K562 (cell line): Measurements from ENCODE around the gene ASCC2. TPM values are rescaled to one million over a fixed set of nuclear protein-coding genes. Genes with fewer than 3 reads are reported as not detected.

Experiments used
- ATAC-seq: fragments of 200-7000 bp; cut with Tn5 transposase; 3 replicates; pipeline ENCODE4 v1.9.1; 2020; ENCODE audit warnings: moderate library complexity
- BruUV-seq: library from RNA; stranded (reverse); fragments of 400-500 nt; replicated peaks from 2 replicates; lab custom pipeline; 2021; lab: Mats Ljungman, UMichigan
- CTCF ChIA-PET: fragments of 300-600 bp; formaldehyde crosslinking; extraction: SDS; loops from one replicate; lab custom pipeline; 2021; ENCODE audit warnings: low intra/inter-chr PET ratio; lab: Yijun Ruan, JAX
- POLR2A ChIA-PET: fragments of 300-600, 350-650 bp; sonication (Branson Sonifier 250); formaldehyde crosslinking; extraction: SDS; loops from one replicate; lab custom pipeline; 2021; ENCODE audit warnings: antibody characterized with exemption, inconsistent platforms; lab: Yijun Ruan, JAX
- DNase-seq, 4 experiments: peaks; one replicate each; pipeline versions ENCODE4 v3.0.0 to v3.0.0-alpha.2; 2011 to 2018; ENCODE audit warnings: low spot score in 3 of 4, mixed read lengths in 3 of 4; ENCODE audit errors: extremely low read depth in 1 of 4
- FAIRE-seq: peaks from 2 replicates; lab custom pipeline; 2011; peaks lifted over from hg19 to GRCh38; lab: Jason Lieb, UNC
- H2AFZ ChIP-seq: 2 replicates; pipeline ENCODE4 v1.6.0; 2011; ENCODE audit warnings: low read depth, low read length, control low read depth, inconsistent platforms
- H3K27ac ChIP-seq: fragments of 200-600 bp; 3 replicates; pipeline ENCODE4 v1.8.0; 2011; ENCODE audit warnings: low read depth, mild to moderate bottlenecking, control low read depth, inconsistent platforms, low read length, moderate library complexity, mixed read lengths; ENCODE audit errors: extremely low read depth
- H3K27me3 ChIP-seq, 2 experiments: fragments of 300-600 bp in 1 of 2; 2 replicates in 1 of 2; 3 replicates in 1 of 2; pipeline versions ENCODE4 v1.6.0 to v1.8.0; 2011; ENCODE audit warnings: inconsistent platforms in 2 of 2, low read length in 2 of 2, mild to moderate bottlenecking in 1 of 2, mixed read lengths in 1 of 2, moderate library complexity in 1 of 2; ENCODE audit not compliant: control insufficient read depth in 2 of 2, insufficient read depth in 2 of 2
- H3K36me3 ChIP-seq: fragments of 300-600 bp; 3 replicates; pipeline ENCODE4 v1.8.0; 2011; ENCODE audit warnings: mild to moderate bottlenecking, low read length, inconsistent platforms; ENCODE audit not compliant: control insufficient read depth, insufficient read depth
- H3K4me1 ChIP-seq, 2 experiments: fragments of 200-600 bp in 1 of 2; replicated peaks in 1 of 2; 2 replicates in 1 of 2; 3 replicates in 1 of 2; pipeline versions ENCODE4 v1.5.1 to v1.8.0; 2011; ENCODE audit warnings: inconsistent platforms in 2 of 2, low read length in 2 of 2, mild to moderate bottlenecking in 1 of 2, mixed read lengths in 1 of 2, moderate library complexity in 1 of 2; ENCODE audit not compliant: control insufficient read depth in 2 of 2, insufficient read depth in 2 of 2
- H3K4me2 ChIP-seq: 2 replicates; pipeline ENCODE4 v1.6.1; 2011; ENCODE audit warnings: low read length, control low read depth, inconsistent platforms, mixed read lengths; ENCODE audit not compliant: insufficient read depth
- H3K4me3 ChIP-seq: fragments of 200-600 bp; sonication (generic), shearing (Covaris generic); 2 replicates; pipeline ENCODE4 v1.5.1; 2016; ENCODE audit warnings: control low read depth, inconsistent platforms
- H3K79me2 ChIP-seq: fragments of 200-600 bp; 3 replicates; pipeline ENCODE4 v1.8.0; 2011; ENCODE audit warnings: low read length, inconsistent platforms; ENCODE audit not compliant: control insufficient read depth, insufficient read depth
- H3K9ac ChIP-seq, 2 experiments: 2 replicates each; pipeline versions ENCODE4 v1.6.0 to v1.6.1; 2011; ENCODE audit warnings: low read depth in 2 of 2, low read length in 2 of 2, control low read depth in 1 of 2, inconsistent platforms in 1 of 2, mild to moderate bottlenecking in 1 of 2, mixed read lengths in 1 of 2; ENCODE audit not compliant: insufficient read depth in 1 of 2
- H3K9me1 ChIP-seq: one replicate; pipeline ENCODE4 v1.6.0; 2011; ENCODE audit warnings: inconsistent platforms, mild to moderate bottlenecking, low read length, moderate library complexity; ENCODE audit not compliant: control insufficient read depth, insufficient read depth
- H3K9me3 ChIP-seq: replicated peaks from 2 replicates; pipeline ENCODE4 v1.5.1; 2011; ENCODE audit warnings: low read depth, low read length, inconsistent platforms; ENCODE audit not compliant: control insufficient read depth, insufficient read depth
- H4K20me1 ChIP-seq: replicated peaks from 2 replicates; pipeline ENCODE4 v1.6.1; 2011; ENCODE audit warnings: low read length, inconsistent platforms, mixed read lengths; ENCODE audit not compliant: control insufficient read depth, insufficient read depth
- CBFA2T3 ChIP-seq: fragments of 450-650 bp; IDR thresholded peaks from 2 replicates; pipeline ENCODE4 v1.6.1; 2017
- DEAF1 ChIP-seq: fragments of 450-650 bp; formaldehyde crosslinking; IDR thresholded peaks from 2 replicates; pipeline ENCODE4 v1.4.0; 2020; ENCODE audit warnings: mild to moderate bottlenecking, moderate library complexity
- DNMT1 ChIP-seq: fragments of 450-650 bp; IDR thresholded peaks from 2 replicates; pipeline ENCODE4 v1.6.1; 2016; ENCODE audit warnings: antibody characterized with exemption, mild to moderate bottlenecking
- KAT2B ChIP-seq: IDR thresholded peaks from one replicate; pipeline ENCODE4 v1.6.1; 2012; ENCODE audit warnings: low read depth, mild to moderate bottlenecking, control low read depth, inconsistent platforms, low read length, moderate library complexity
- NCOA4 ChIP-seq: fragments of 450-650 bp; IDR thresholded peaks from 2 replicates; pipeline ENCODE4 v1.6.1; 2018; ENCODE audit warnings: mild to moderate bottlenecking; ENCODE audit not compliant: partially characterized antibody
- RBM22 ChIP-seq: fragments of 200-400 bp; formaldehyde crosslinking; IDR thresholded peaks from 2 replicates; pipeline ENCODE4 v1.6.1; 2018; ENCODE audit warnings: low read length, low read depth; ENCODE audit not compliant: poor library complexity, severe bottlenecking
- RHOXF2B ChIP-seq: fragments of 250-450 bp; sonication (Bioruptor Pico); conservative IDR thresholded peaks from 2 replicates; pipeline ENCODE4 v1.5.1; 2021
- TCF7 ChIP-seq: sonication (generic); IDR thresholded peaks from 2 replicates; pipeline ENCODE4 v1.6.1; 2016; ENCODE audit warnings: antibody characterized with exemption, borderline replicate concordance
- ZBTB33 ChIP-seq: sonication (generic); formaldehyde crosslinking; IDR thresholded peaks from 2 replicates; pipeline ENCODE4 v1.8.1; 2023; ENCODE audit warnings: mild to moderate bottlenecking, missing genetic modification reagents
- ZBTB9 ChIP-seq: fragments of 450-650 bp; formaldehyde crosslinking; IDR thresholded peaks from 2 replicates; pipeline ENCODE4 v1.4.0; 2020; ENCODE audit warnings: mild to moderate bottlenecking, moderate library complexity
- ZC3H4 ChIP-seq: sonication (generic); formaldehyde crosslinking; IDR thresholded peaks from 2 replicates; pipeline ENCODE4 v1.9.0; 2021; ENCODE audit warnings: missing genetic modification reagents, borderline replicate concordance
- ZNF224 ChIP-seq: sonication (generic); formaldehyde crosslinking; IDR thresholded peaks from 2 replicates; pipeline ENCODE4 v1.8.0; 2022; ENCODE audit warnings: mild to moderate bottlenecking, missing genetic modification reagents
- ZNF384 ChIP-seq: IDR thresholded peaks from 2 replicates; pipeline ENCODE4 v1.6.1; 2012; ENCODE audit warnings: low read depth, low read length, improper control_type of control experiment
- ZNF431 ChIP-seq: sonication (generic); formaldehyde crosslinking; IDR thresholded peaks from 2 replicates; pipeline ENCODE4 v1.8.0; 2022; ENCODE audit warnings: mild to moderate bottlenecking, missing genetic modification reagents
- WGBS: fragments of 100-300 bp; shearing (Covaris generic); methylation state at CpG from one replicate; pipeline ENCODE4 v1.1.6; 2016; ENCODE audit warnings: low coverage, mixed read lengths; ENCODE audit not compliant: insufficient coverage; ENCODE audit errors: missing lambda C conversion rate; 5-methylcytosine and 5-hydroxymethylcytosine counted together
- in situ Hi-C: fragments of 300-500 bp; cut with MboI; formaldehyde crosslinking; loops from 4 replicates; pipeline ENCODE4 v1.15.0; 2018; ENCODE audit warnings: inconsistent platforms, mixed read lengths
- intact Hi-C: fragments of 100-400 bp; cut with micrococcal nuclease; formaldehyde crosslinking; loops from 2 replicates; pipeline ENCODE4 v1.14.2; 2022
- polyA plus RNA-seq, 8 experiments: library from polyadenylated mRNA; depleted of rRNA in 4 of 8; stranded (reverse) in 5 of 8; unstranded in 3 of 8; fragments of >200 nt; fragmentation: Nextera tagmentation in 2 of 8; fragmentation: Illumina TruSeq in 1 of 8; extraction: Ambion mirVana in 2 of 8; extraction: Trizol in 1 of 8; gene quantifications; 2 replicates each; pipeline versions ENCODE4 v1.2.1 to v1.2.3, GENCODE V29; 2011 to 2014; ENCODE audit warnings: inconsistent platforms in 1 of 8, missing spikeins in 1 of 8
- total RNA-seq, 7 experiments: library from RNA; depleted of rRNA in 6 of 7; stranded (reverse); fragments of >200 nt in 6 of 7; fragmentation: Illumina TruSeq in 2 of 7; extraction: Trizol in 2 of 7; gene quantifications; 2 replicates each; pipeline versions ENCODE4 v1.2.1 to v1.2.3, GENCODE V29; 2011 to 2021; ENCODE audit warnings: low replicate concordance in 1 of 7
- TF ChIP-seq, protein P1 (sequence below): fragments of 450-650 bp; IDR thresholded peaks from 2 replicates; pipeline ENCODE4 v1.6.1; 2016; ENCODE audit warnings: antibody characterized with exemption

The ASCC2 gene
- total and polyA plus RNA-seq, 9 of the 15 experiments (the other 6 are each of a cell fraction or from before 2014, with no cell fraction given) = 4.0 to 46.7 (median 26.8) TPM

- no TSS peak for BruUV-seq
- H4K20me1 ChIP-seq = peaks cover 11% of the 10 kb centered on the region; the same call in 1 of the 2 replicates
- no peaks in the 10 kb centered on the region for H3K27me3 ChIP-seq
- no peak overlapping the region for H3K27ac ChIP-seq
- intact Hi-C loops = no loop called here
- no peak overlapping the region for H3K9ac ChIP-seq
- DNase-seq (no peak), FAIRE-seq (no peak), ATAC-seq (no peak)
- H3K4me2 ChIP-seq = no peak overlapping the region
- no peak for TF ChIP-seq NCOA4
- TF ChIP-seq RHOXF2B (CRISPR knock-in tag) = no peak
- TF ChIP-seq, protein P1, sequence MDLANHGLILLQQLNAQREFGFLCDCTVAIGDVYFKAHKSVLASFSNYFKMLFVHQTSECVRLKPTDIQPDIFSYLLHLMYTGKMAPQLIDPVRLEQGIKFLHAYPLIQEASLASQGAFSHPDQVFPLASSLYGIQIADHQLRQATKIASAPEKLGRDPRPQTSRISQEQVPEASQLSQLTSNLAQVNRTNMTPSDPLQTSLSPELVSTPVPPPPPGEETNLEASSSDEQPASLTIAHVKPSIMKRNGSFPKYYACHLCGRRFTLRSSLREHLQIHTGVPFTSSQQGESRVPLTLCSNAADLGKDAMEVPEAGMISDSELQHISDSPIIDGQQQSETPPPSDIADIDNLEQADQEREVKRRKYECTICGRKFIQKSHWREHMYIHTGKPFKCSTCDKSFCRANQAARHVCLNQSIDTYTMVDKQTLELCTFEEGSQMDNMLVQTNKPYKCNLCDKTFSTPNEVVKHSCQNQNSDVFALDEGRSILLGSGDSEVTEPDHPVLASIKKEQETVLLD = no peak
- no peak for TF ChIP-seq ZBTB9 (CRISPR knock-in tag)
- TF ChIP-seq ZNF224 = no peak
- TF ChIP-seq ZNF431 (CRISPR knock-in tag) = no peak
- no peak for TF ChIP-seq RBM22
- no peak for TF ChIP-seq TCF7
- no peak for TF ChIP-seq ZBTB33 (CRISPR knock-in tag)
- TF ChIP-seq ZNF384 = no peak
- TF ChIP-seq DNMT1 = no peak
- no peak for TF ChIP-seq ZC3H4 (CRISPR knock-in tag)
- TF ChIP-seq DEAF1 (CRISPR knock-in tag) = no peak
- TF ChIP-seq KAT2B = no peak
- TF ChIP-seq CBFA2T3 = no peak
- peaks cover 44% of the 10 kb centered on the region for H3K36me3 ChIP-seq
- in situ Hi-C loops = no loop called here
- H3K4me1 ChIP-seq = peaks cover 10 to 15% of the 10 kb centered on the region in 2 experiments
- POLR2A ChIA-PET = no interaction called here
- peaks cover 17% of the 10 kb centered on the region for H3K79me2 ChIP-seq
- no peak overlapping the region for H3K4me3 ChIP-seq
- no peaks in the 10 kb centered on the region for H3K9me3 ChIP-seq
- no peak overlapping the region for H2AFZ ChIP-seq
- H3K9me1 ChIP-seq = no peaks in the 10 kb centered on the region
- WGBS = 82% methylated on average over 3 of the region's 7 CpGs
- CTCF ChIA-PET = no interaction called here
These were observed 4.6 kb downstream of the ASCC2 start for GRCh38 chr22:29833392-29833965.
